ENCODE measurements around the gene NGLY1. TPM values are rescaled to one million over a fixed set of nuclear protein-coding genes. Genes with fewer than 3 reads are reported as not detected.

Gene NGLY1
- total and polyA plus RNA-seq, 2 experiments from 2014 or later: 28.9 to 30.4 TPM

- WGBS, 2 experiments (ENCODE audit: low coverage in 1 of 2, low lambda C conversion rate in 2 of 2, missing lambda C conversion rate in 2 of 2): 61 to 79% methylated on average over 3 to 6 of the region's 6 CpGs
Measured at GRCh38 chr3:25679642-25680302, 103.5 kb downstream of the NGLY1 start.

GRCh38 chr3:25679166-25679565, 104.1 kb downstream of the NGLY1 start:
- Histone ChIP-seq H3K27ac (no peak overlapping the region), H3K4me3 (no peak overlapping the region), H3F3A (ENCODE audit: insufficient read depth) (no peaks in the 10 kb centered on the region), H3K9me3 (ENCODE audit: low read depth) (no peaks in the 10 kb centered on the region), H3K9ac (no peak overlapping the region), H2AFZ (no peak overlapping the region), H3K79me2 (ENCODE audit: insufficient read depth) (no peaks in the 10 kb centered on the region), H3K4me2 (ENCODE audit: unreplicated experiment) (no peak overlapping the region), H3K36me3 (ENCODE audit: low read depth) (no peaks in the 10 kb centered on the region), H3K27me3 (replicated peaks; ENCODE audit: insufficient read depth) (no peaks in the 10 kb centered on the region), H3K4me1 (ENCODE audit: insufficient read depth) (no peaks in the 10 kb centered on the region), H3K9me2 (ENCODE audit: insufficient read depth) (no peaks in the 10 kb centered on the region), H4K20me1 (ENCODE audit: insufficient read depth) (no peaks in the 10 kb centered on the region)
- 52 to 72% methylated on average over 2 of the region's 2 CpGs for WGBS, 2 experiments (ENCODE audit: low coverage in 1 of 2, low lambda C conversion rate in 2 of 2, missing lambda C conversion rate in 2 of 2)
- in situ Hi-C loops (cut with MboI): no loop called here
- no peak for DNase-seq
- TF ChIP-seq EZH2 (IDR thresholded peaks at IDR 0.05; ENCODE audit: insufficient read depth, poor library complexity, severe bottlenecking) (no peak), EZH2phosphoT487 (IDR thresholded peaks at IDR 0.05; ENCODE audit: insufficient read depth, low read depth) (no peak)

More at GRCh38 chr3:25679642-25680302, 103.5 kb downstream of the NGLY1 start:
- Histone ChIP-seq H3K4me1 (ENCODE audit: insufficient read depth) (no peaks in the 10 kb centered on the region), H3K9me2 (ENCODE audit: insufficient read depth) (no peaks in the 10 kb centered on the region), H4K20me1 (ENCODE audit: insufficient read depth) (no peaks in the 10 kb centered on the region), H3K27ac (no peak overlapping the region), H3K9me3 (ENCODE audit: low read depth) (no peaks in the 10 kb centered on the region), H3K4me2 (ENCODE audit: unreplicated experiment) (no peak overlapping the region), H3K9ac (no peak overlapping the region), H2AFZ (no peak overlapping the region), H3K79me2 (ENCODE audit: insufficient read depth) (no peaks in the 10 kb centered on the region), H3K36me3 (ENCODE audit: low read depth) (no peaks in the 10 kb centered on the region), H3K27me3 (replicated peaks; ENCODE audit: insufficient read depth) (no peaks in the 10 kb centered on the region), H3F3A (ENCODE audit: insufficient read depth) (no peaks in the 10 kb centered on the region), H3K4me3 (no peak overlapping the region)
- TF ChIP-seq EZH2 (IDR thresholded peaks at IDR 0.05; ENCODE audit: insufficient read depth, poor library complexity, severe bottlenecking) (no peak), EZH2phosphoT487 (IDR thresholded peaks at IDR 0.05; ENCODE audit: insufficient read depth, low read depth) (no peak)
- in situ Hi-C loops (cut with MboI): no loop called here
- no peak for DNase-seq

- no peaks in the 10 kb centered on the region for H3K9me3 ChIP-seq (ENCODE audit: low read depth)
- H3K36me3 ChIP-seq (ENCODE audit: low read depth): no peaks in the 10 kb centered on the region
- no peak overlapping the region for H3K4me3 ChIP-seq
- no peaks in the 10 kb centered on the region for H4K20me1 ChIP-seq (ENCODE audit: insufficient read depth)
- no peaks in the 10 kb centered on the region for H3K79me2 ChIP-seq (ENCODE audit: insufficient read depth)
- in situ Hi-C loops (cut with MboI): no loop called here
- H3F3A ChIP-seq (ENCODE audit: insufficient read depth): no peaks in the 10 kb centered on the region
- H3K9me2 ChIP-seq (ENCODE audit: insufficient read depth): no peaks in the 10 kb centered on the region
- no peak overlapping the region for H3K27ac ChIP-seq
- no peak for TF ChIP-seq EZH2phosphoT487 (IDR thresholded peaks at IDR 0.05; ENCODE audit: insufficient read depth, low read depth)
- no peak for TF ChIP-seq EZH2 (IDR thresholded peaks at IDR 0.05; ENCODE audit: insufficient read depth, poor library complexity, severe bottlenecking)
- H3K9ac ChIP-seq: no peak overlapping the region
- no peaks in the 10 kb centered on the region for H3K4me1 ChIP-seq (ENCODE audit: insufficient read depth)
- DNase-seq: no peak
- no peak overlapping the region for H2AFZ ChIP-seq
- no peaks in the 10 kb centered on the region for H3K27me3 ChIP-seq (replicated peaks; ENCODE audit: insufficient read depth)
- H3K4me2 ChIP-seq (ENCODE audit: unreplicated experiment): no peak overlapping the region
Measured at GRCh38 chr3:25678581-25678980, 104.7 kb downstream of the NGLY1 start.

GRCh38 chr3:25677121-25677520, 106.1 kb downstream of the NGLY1 start:
- 60 to 68% methylated on average over 2 of the region's 2 CpGs for WGBS, 2 experiments (ENCODE audit: low coverage in 1 of 2, low lambda C conversion rate in 2 of 2, missing lambda C conversion rate in 2 of 2)
- Histone ChIP-seq H3K9me2 (ENCODE audit: insufficient read depth) (no peaks in the 10 kb centered on the region), H3K4me1 (ENCODE audit: insufficient read depth) (no peaks in the 10 kb centered on the region), H3K4me2 (ENCODE audit: unreplicated experiment) (no peak overlapping the region), H3K4me3 (no peak overlapping the region), H3K36me3 (ENCODE audit: low read depth) (no peaks in the 10 kb centered on the region), H4K20me1 (ENCODE audit: insufficient read depth) (no peaks in the 10 kb centered on the region), H3K27ac (no peak overlapping the region), H3K27me3 (replicated peaks; ENCODE audit: insufficient read depth) (no peaks in the 10 kb centered on the region), H3F3A (ENCODE audit: insufficient read depth) (no peaks in the 10 kb centered on the region), H3K9me3 (ENCODE audit: low read depth) (no peaks in the 10 kb centered on the region), H3K9ac (no peak overlapping the region), H2AFZ (no peak overlapping the region), H3K79me2 (ENCODE audit: insufficient read depth) (no peaks in the 10 kb centered on the region)
- TF ChIP-seq EZH2phosphoT487 (IDR thresholded peaks at IDR 0.05; ENCODE audit: insufficient read depth, low read depth) (no peak), EZH2 (IDR thresholded peaks at IDR 0.05; ENCODE audit: insufficient read depth, poor library complexity, severe bottlenecking) (no peak)
- in situ Hi-C loops (cut with MboI): no loop called here
- no peak for DNase-seq

- no peaks in the 10 kb centered on the region for H3K4me1 ChIP-seq (ENCODE audit: insufficient read depth)
- H3K27me3 ChIP-seq (replicated peaks; ENCODE audit: insufficient read depth): no peaks in the 10 kb centered on the region
- no peaks in the 10 kb centered on the region for H3K36me3 ChIP-seq (ENCODE audit: low read depth)
- TF ChIP-seq EZH2 (IDR thresholded peaks at IDR 0.05; ENCODE audit: insufficient read depth, poor library complexity, severe bottlenecking) (no peak), EZH2phosphoT487 (IDR thresholded peaks at IDR 0.05; ENCODE audit: insufficient read depth, low read depth) (no peak)
- no peak overlapping the region for H2AFZ ChIP-seq
- no peaks in the 10 kb centered on the region for H3F3A ChIP-seq (ENCODE audit: insufficient read depth)
- H3K4me2 ChIP-seq (ENCODE audit: unreplicated experiment): no peak overlapping the region
- H3K4me3 ChIP-seq: no peak overlapping the region
- no peaks in the 10 kb centered on the region for H3K9me3 ChIP-seq (ENCODE audit: low read depth)
- H4K20me1 ChIP-seq (ENCODE audit: insufficient read depth): no peaks in the 10 kb centered on the region
- no peak for DNase-seq
- 15 to 28% methylated on average over 2 of the region's 2 CpGs for WGBS, 2 experiments (ENCODE audit: low coverage in 1 of 2, low lambda C conversion rate in 2 of 2, missing lambda C conversion rate in 2 of 2)
- H3K9ac ChIP-seq: no peak overlapping the region
- no peaks in the 10 kb centered on the region for H3K79me2 ChIP-seq (ENCODE audit: insufficient read depth)
- H3K9me2 ChIP-seq (ENCODE audit: insufficient read depth): no peaks in the 10 kb centered on the region
- in situ Hi-C loops (cut with MboI): no loop called here
- H3K27ac ChIP-seq: no peak overlapping the region
Measured at GRCh38 chr3:25674670-25675069, 108.6 kb downstream of the NGLY1 start.
